PC-9 (cell line): ENCODE data around the gene EIF2AK2. TPM values are rescaled to one million over a fixed set of nuclear protein-coding genes. Genes with fewer than 3 reads are reported as not detected.

Experiments
- BruUV-seq: library from RNA; stranded (reverse); fragments of 400-500 nt; replicated peaks from 2 replicates; lab custom pipeline; 2021; lab: Mats Ljungman, UMichigan
- CTCF ChIA-PET: fragments of 300-600 bp; sonication (Branson Sonifier 250); formaldehyde crosslinking; loops from one replicate; lab custom pipeline; 2022; ENCODE audit warnings: antibody characterized with exemption; lab: Charles Lee
- POLR2A ChIA-PET: fragments of 300-600 bp; sonication (Branson Sonifier 250); formaldehyde crosslinking; loops from one replicate; lab custom pipeline; 2022; ENCODE audit warnings: antibody characterized with exemption; ENCODE audit not compliant: unreplicated experiment; lab: Charles Lee
- DNase-seq, 2 experiments: peaks; one replicate each; pipeline versions ENCODE4 v3.0.0 to v3.0.0-alpha.2; 2015 to 2022; ENCODE audit warnings: mixed read lengths in 1 of 2
- H2AFZ ChIP-seq: fragments of 200-600 bp; sonication (generic); 2 replicates; pipeline ENCODE4 v1.8.1; 2017; ENCODE audit warnings: antibody characterized with exemption
- H3F3A ChIP-seq: fragments of 200-600 bp; sonication (generic); 2 replicates; pipeline ENCODE4 v1.8.1; 2017; ENCODE audit warnings: antibody characterized with exemption, mild to moderate bottlenecking, low read depth; ENCODE audit not compliant: insufficient read depth
- H3K27ac ChIP-seq: fragments of 200-600 bp; sonication (generic); 2 replicates; pipeline ENCODE4 v1.6.1; 2016; ENCODE audit warnings: mixed run types
- H3K27me3 ChIP-seq: fragments of 200-600 bp; sonication (generic); 2 replicates; pipeline ENCODE4 v1.6.1; 2016; ENCODE audit warnings: low read depth, mixed run types; ENCODE audit not compliant: insufficient read depth
- H3K36me3 ChIP-seq: fragments of 200-600 bp; sonication (generic); 2 replicates; pipeline ENCODE4 v1.6.1; 2016; ENCODE audit warnings: low read depth, mixed run types
- H3K4me1 ChIP-seq: fragments of 200-600 bp; sonication (generic); replicated peaks from 2 replicates; pipeline ENCODE4 v1.6.1; 2016; ENCODE audit warnings: mixed run types; ENCODE audit not compliant: insufficient read depth
- H3K4me2 ChIP-seq: fragments of 200-600 bp; sonication (generic); 2 replicates; pipeline ENCODE4 v1.6.1; 2017; ENCODE audit warnings: mixed run types
- H3K4me3 ChIP-seq: fragments of 200-600 bp; sonication (generic); 2 replicates; pipeline ENCODE4 v1.6.1; 2016; ENCODE audit warnings: mixed run types
- H3K79me2 ChIP-seq: fragments of 200-600 bp; sonication (generic); 2 replicates; pipeline ENCODE4 v1.6.1; 2017; ENCODE audit warnings: low read depth, mixed run types
- H3K9me2 ChIP-seq: fragments of 200-600 bp; sonication (generic); 2 replicates; pipeline ENCODE4 v1.8.1; 2017; ENCODE audit warnings: mild to moderate bottlenecking; ENCODE audit not compliant: insufficient read depth
- H3K9me3 ChIP-seq: fragments of 200-600 bp; sonication (generic); 2 replicates; pipeline ENCODE4 v1.8.1; 2016; ENCODE audit warnings: low read depth; ENCODE audit not compliant: insufficient read depth
- H4K20me1 ChIP-seq: fragments of 200-600 bp; sonication (generic); 2 replicates; pipeline ENCODE4 v1.8.1; 2017; ENCODE audit not compliant: insufficient read depth
- EZH2 ChIP-seq: fragments of 200-600 bp; sonication (generic); IDR thresholded peaks from 2 replicates; pipeline ENCODE4 v1.8.0; 2017; ENCODE audit warnings: antibody characterized with exemption, low read depth
- intact Hi-C: fragments of 100-400 bp; cut with micrococcal nuclease; formaldehyde crosslinking; loops from one replicate; pipeline ENCODE4 v1.10.0; 2022; ENCODE audit not compliant: unreplicated experiment
- total RNA-seq: library from RNA; stranded (reverse); gene quantifications from 2 replicates; pipeline ENCODE4 v1.2.3, GENCODE V29; 2021
- TF ChIP-seq, protein P1 (sequence below): fragments of 200-600 bp; sonication (generic); conservative IDR thresholded peaks from 2 replicates; pipeline ENCODE4 v1.6.1; 2017; ENCODE audit warnings: mixed run types, antibody characterized with exemption, mild to moderate bottlenecking, moderate library complexity

EIF2AK2 gene
- total RNA-seq, 1 experiment from 2014 or later: 61.2 TPM

DNA sequence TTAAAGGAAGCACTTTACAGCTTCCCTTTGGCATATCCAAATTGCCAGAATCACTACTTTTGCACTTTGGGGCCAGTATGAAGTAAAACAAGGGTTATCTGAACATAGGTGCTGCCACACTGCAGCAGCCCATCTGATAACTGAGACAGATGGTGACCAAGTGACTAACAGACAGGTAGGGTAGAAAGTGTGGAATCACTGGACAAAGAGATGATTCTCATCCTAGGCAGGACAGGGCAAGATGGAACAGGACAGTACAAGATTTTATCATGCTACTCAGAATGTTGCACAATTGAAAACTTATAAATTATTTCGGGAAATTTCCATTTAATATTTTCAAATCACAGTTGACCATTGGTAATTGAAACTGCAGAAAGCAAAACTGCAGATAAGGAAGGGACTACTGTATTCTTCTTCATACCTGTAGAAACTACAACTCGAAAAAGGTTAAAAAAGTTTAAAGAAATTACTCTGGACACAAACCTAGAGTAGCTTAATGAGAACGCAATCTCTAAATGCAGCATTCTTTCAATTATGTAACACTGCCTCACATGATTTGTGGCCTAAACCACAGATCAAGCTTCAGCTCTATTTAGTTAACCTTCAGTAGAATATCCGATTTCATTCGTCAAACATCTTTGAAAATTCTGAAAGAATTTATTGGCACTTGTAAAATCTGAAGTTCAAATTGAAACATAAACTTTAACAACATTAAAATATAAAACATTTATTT lies 104.0 kb downstream of the EIF2AK2 start:
- no peak for DNase-seq
- BruUV-seq: no TSS peak
- peaks cover 25% of the 10 kb centered on the region; the same call in 1 of the 2 replicates for H3K36me3 ChIP-seq

More for the DNA sequence above, 104.0 kb downstream of the EIF2AK2 start:
- H3K4me1 ChIP-seq: no peaks in the 10 kb centered on the region
- H3K79me2 ChIP-seq: no peaks in the 10 kb centered on the region
- H2AFZ ChIP-seq: no peak overlapping the region
- no peaks in the 10 kb centered on the region for H3F3A ChIP-seq
- no peaks in the 10 kb centered on the region for H3K27me3 ChIP-seq
- ChIA-PET CTCF (no interaction called here), POLR2A (no interaction called here)
- intact Hi-C loops: no loop called here
- H4K20me1 ChIP-seq: no peaks in the 10 kb centered on the region
- no peak overlapping the region for H3K4me3 ChIP-seq
- H3K9me2 ChIP-seq: no peaks in the 10 kb centered on the region
- no peak overlapping the region for H3K4me2 ChIP-seq
- TF ChIP-seq, protein P1, sequence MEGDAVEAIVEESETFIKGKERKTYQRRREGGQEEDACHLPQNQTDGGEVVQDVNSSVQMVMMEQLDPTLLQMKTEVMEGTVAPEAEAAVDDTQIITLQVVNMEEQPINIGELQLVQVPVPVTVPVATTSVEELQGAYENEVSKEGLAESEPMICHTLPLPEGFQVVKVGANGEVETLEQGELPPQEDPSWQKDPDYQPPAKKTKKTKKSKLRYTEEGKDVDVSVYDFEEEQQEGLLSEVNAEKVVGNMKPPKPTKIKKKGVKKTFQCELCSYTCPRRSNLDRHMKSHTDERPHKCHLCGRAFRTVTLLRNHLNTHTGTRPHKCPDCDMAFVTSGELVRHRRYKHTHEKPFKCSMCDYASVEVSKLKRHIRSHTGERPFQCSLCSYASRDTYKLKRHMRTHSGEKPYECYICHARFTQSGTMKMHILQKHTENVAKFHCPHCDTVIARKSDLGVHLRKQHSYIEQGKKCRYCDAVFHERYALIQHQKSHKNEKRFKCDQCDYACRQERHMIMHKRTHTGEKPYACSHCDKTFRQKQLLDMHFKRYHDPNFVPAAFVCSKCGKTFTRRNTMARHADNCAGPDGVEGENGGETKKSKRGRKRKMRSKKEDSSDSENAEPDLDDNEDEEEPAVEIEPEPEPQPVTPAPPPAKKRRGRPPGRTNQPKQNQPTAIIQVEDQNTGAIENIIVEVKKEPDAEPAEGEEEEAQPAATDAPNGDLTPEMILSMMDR: no peak
- TF ChIP-seq EZH2: no peak
- H3K27ac ChIP-seq: no peak overlapping the region
- no peaks in the 10 kb centered on the region for H3K9me3 ChIP-seq

Other genes starting within 250 kb of the EIF2AK2 start
- gene STRN, start 190.4 kb downstream of the EIF2AK2 start, total RNA-seq: 33.5 and 37.6 TPM in 2 replicates
- gene HEATR5B, start 72.6 kb downstream of the EIF2AK2 start, total RNA-seq: 10.4 and 13.0 TPM in 2 replicates
- 4.1 and 5.5 TPM in 2 replicates for gene GPATCH11, start 72.5 kb downstream of the EIF2AK2 start, total RNA-seq
- not detected in 2 replicates for gene SULT6B1, start 31.7 kb upstream of the EIF2AK2 start, total RNA-seq
- 46.5 and 53.2 TPM in 2 replicates for gene CEBPZOS, start 39.5 kb upstream of the EIF2AK2 start, total RNA-seq
- gene CEBPZ, start 74.6 kb upstream of the EIF2AK2 start, total RNA-seq: 29.2 and 35.7 TPM in 2 replicates
- 18.8 and 21.9 TPM in 2 replicates for gene NDUFAF7, start 74.7 kb upstream of the EIF2AK2 start, total RNA-seq
- 27.1 and 27.5 TPM in 2 replicates for gene PRKD3, start 167.9 kb upstream of the EIF2AK2 start, total RNA-seq
- gene QPCT, start 187.7 kb upstream of the EIF2AK2 start, total RNA-seq: 2.6 and 3.0 TPM in 2 replicates